Measurements from ENCODE around the gene CDYL2.
"Not testable (repeated sequence)": the region's sequence is repeated elsewhere in the genome, so short reads cannot be mapped to it uniquely, and the experiment has no call there.

Gene CDYL2

GRCh38 chr16:80804526-80805383, at the start of gene CDYL2:
CDYL2 (minus strand) TSS chr16:80804598; CDS start chr16:80804173, 425 bp downstream.
- DNase-seq, result peak in 1 of 2 donors; percentile 28

- peak; percentile 5 to 6 for DNase-seq
Observed at GRCh38 chr16:80852261-80852872, 48.0 kb upstream of the CDYL2 start.

GRCh38 chr16:80851831-80852230, 47.4 kb upstream of the CDYL2 start:
- DNase-seq, result no peak

GRCh38 chr16:80850757-80851156, 46.4 kb upstream of the CDYL2 start:
- no peak for DNase-seq

GRCh38 chr16:80848862-80849261, 44.5 kb upstream of the CDYL2 start:
- DNase-seq, result no peak

DNA sequence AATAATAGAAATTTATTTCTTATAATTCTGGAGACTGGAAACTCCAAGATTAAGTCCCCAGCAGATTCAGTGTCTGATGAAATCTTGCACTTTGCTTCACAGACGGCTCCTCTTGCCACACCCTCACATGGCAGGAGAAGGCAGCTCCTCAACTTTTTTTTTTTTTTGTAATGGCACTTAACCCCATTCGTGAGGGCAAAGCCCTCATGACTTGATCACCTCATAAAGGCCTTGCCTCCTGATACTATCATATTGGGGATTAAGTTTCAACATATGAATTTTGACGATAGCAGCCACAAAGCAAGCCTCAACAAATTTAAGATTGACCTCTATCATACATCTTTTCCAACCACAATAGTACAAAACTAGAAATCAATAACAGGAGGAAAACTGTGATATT, 42.3 kb upstream of the CDYL2 start:
- DNase-seq, result no peak

DNA sequence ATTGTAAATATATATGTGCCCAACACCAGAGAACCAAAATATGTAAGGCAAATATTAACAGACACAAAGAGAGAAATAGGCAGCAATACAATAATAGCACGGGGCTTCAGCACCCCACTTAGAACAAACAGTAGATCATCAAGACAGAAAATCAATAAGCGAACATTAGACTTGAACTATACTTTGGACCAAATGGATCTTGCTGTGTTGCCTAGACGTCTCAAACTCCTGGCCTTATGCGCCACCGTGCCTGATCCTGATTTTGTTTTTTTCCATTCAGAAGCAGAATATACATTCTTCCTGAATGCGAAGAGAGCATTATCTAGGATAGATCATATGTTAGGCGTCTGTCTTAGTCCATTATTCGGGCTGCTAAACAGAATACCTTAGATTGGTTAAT, 41.9 kb upstream of the CDYL2 start:
- no peak for DNase-seq

DNA sequence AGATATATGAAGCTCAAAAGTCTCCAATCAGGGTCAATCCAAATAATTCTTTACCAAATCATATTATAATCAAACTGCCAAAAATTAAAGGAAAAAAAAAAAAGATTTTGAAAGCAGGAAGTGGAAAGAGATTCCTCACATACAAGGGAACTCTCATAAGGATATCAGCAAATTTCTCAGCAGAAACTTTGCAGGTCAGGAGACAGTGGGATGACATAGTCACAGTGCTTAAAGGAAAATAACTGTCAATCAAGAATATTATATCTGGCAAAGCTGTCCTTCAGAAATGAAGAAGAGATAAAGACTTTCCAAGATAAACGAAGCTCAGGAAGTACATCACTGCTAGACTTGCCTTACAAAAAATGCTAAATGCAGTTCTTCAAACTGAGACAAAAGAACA, 40.0 kb upstream of the CDYL2 start:
- no peak for DNase-seq

DNA sequence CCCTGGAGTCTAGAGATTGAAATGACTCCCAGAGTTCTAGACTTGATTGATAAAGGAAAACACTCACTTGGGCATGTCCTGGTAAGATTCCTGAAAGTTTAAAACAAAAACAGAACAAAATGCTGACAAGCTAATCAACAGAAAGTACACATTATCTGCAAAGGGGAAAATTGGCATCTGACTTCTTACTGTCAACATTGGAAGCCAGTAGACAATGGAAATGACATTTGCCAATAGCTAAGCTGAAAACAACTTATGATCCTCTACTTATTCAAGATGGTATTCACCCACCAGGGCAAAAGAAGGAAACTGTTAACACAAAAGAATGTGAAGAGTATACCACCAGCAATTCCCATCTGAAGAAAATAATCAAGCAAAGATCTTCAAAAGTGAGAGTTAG, 36.8 kb upstream of the CDYL2 start:
- no peak for DNase-seq

GRCh38 chr16:80837533-80838147, 33.2 kb upstream of the CDYL2 start:
- DNase-seq, result no peak

- DNase-seq, result no peak
Observed at GRCh38 chr16:80836846-80837245, 32.4 kb upstream of the CDYL2 start.

- no peak for DNase-seq
Observed at GRCh38 chr16:80836202-80836601, 31.8 kb upstream of the CDYL2 start.

DNA sequence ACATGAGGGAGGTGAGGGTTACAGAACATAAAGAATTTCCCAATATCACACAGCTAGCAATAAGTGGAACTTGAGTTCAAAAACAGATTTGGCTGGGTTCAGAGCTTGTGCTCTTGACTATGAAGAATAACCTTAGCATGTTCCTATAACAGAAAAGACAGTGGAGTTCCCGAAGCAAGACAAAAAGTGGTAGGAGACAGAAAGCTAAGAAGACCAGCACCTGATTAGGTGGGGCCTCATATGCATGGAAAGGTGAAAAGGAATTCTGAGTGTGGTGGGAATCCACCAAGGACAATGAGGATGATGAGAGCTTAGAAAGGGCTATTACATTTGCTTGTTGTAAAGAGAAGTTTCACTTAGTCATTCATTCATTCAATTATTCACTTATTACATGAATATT, 26.6 kb upstream of the CDYL2 start:
- no peak for DNase-seq

- no peak for DNase-seq
Observed at GRCh38 chr16:80828495-80828894, 24.1 kb upstream of the CDYL2 start.

GRCh38 chr16:80827007-80827406, 22.6 kb upstream of the CDYL2 start:
- DNase-seq, result no peak

- no peak for DNase-seq
Observed at GRCh38 chr16:80825365-80825758, 21.0 kb upstream of the CDYL2 start.

DNA sequence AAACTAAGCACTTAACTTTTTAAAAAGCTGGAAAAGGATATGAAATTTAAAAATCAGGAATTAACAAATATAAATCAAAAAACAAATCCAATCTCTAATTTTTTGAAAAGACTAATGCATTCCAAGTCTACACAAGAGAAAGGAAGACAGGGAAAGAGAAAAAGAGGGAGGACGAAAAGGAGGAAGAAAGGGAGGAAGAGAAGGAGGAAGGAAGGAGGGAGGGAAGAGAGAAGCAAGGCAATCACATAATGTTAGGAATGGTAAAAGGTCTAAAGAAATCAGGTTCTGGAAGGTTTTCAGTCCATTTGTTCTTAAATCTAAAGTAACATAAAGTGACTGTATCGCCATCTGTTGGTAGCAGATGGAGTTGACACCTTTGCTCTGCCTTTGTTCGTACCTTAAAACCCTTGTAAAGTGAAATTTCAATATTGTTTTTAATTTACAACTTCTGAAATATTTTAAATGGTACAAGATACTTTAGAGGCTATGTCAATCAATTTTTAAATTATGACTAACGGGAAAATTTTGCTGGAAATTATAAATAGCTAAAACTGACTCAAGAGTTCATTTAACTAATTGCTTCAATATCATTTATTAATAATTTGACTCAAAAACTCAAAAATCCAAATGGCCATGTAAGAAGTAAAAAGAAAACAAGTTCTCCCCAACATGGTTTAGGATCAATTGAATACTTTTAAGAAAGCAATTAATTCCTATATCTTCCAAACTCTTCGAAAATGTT, 20.4 kb upstream of the CDYL2 start:
- no peak for DNase-seq

DNA sequence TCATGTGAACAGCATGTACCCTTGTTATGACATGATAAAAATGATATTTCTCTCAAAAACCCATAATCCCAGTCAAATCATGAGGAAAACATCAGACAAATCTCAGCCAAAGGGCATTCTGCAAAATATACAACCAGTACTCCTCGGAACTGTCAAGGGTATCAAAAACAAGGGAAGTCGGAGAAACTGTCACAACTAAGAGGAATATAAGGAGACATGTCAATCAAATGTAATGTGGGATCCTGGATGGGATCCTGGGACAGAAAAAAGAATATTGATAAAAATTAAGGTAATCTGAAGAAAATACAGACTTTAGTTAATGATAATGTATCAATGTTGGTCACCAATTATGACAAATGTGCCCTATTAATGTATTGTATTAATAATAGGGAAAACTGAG, 15.6 kb upstream of the CDYL2 start:
- DNase-seq, result no peak

GRCh38 chr16:80816356-80816755, 12.0 kb upstream of the CDYL2 start:
- no peak for DNase-seq

DNA sequence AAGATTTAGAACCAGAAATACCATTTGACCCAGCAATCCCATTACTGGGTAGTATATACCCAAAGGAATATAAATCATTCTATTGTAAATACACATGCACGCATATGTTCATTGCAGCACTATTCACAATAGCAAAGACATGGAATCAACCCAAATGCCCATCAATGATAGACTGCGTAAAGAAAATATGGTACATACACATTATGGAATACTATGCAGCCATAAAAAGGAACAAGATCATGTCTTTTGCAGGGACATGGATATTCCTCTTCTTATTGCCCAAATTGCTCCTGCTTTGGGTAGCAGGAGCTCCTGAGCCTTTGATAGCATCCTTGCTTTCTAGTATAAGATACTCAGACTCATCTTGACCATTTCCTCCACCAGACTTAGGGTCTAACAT, 10.9 kb upstream of the CDYL2 start:
- not testable (repeated sequence) for DNase-seq

DNA sequence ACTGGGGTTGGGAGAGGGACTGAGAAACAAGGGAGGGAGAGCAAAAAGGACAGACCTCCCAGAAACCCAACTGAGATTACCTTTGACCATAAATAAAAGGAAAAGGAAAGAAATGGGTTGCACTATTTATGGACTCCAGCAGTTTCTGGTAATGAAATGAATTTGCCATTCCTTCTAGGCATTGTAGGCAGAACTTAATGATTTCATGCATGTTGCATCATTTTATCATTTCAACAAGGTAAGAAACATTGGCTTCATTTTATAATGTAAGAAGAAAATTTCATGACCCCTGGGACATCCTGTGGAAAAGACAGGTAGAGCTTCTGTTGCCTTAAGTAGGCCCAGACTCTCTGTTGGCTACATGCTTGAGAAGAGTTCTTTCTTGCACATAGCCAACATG, 8.2 kb upstream of the CDYL2 start:
- DNase-seq, result no peak

- no peak for DNase-seq
Observed at GRCh38 chr16:80809366-80809765, 5.0 kb upstream of the CDYL2 start.

DNA sequence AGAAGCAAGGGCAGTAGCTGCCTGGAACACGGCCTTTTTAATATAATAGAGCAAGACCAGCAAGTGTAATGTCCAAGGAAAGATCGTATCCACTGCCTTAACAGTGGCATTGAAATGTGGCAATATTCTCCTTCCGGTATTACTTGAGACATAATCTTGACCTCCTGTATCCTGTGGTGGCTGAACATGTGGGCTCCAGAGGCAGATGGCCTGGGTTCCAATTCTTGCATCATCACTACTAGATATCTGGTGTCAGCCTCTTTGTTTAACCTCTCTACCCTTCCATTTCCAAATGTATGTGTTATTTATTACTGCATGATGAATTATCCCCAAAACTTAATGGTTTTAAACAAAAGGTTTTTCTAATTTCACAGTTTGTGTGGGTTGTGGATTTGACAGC, 3.5 kb upstream of the CDYL2 start:
- DNase-seq, result no peak
